Natural killer cell (primary cell): ENCODE results near the gene ARHGAP30. TPM values are rescaled to one million over a fixed set of nuclear protein-coding genes. Genes with fewer than 3 reads are reported as not detected.

Experiments used
- ATAC-seq, 3 donors: fragments of 150-1000 bp in 2 of 3; fragments of 200-7000 bp in 1 of 3; cut with Tn5 transposase; 1 replicate in 1 of 3; 2 replicates in 2 of 3; pipeline ENCODE4 v1.10.0; 2021; ENCODE audit warnings: mild to moderate bottlenecking in 2 of 3, moderate library complexity in 2 of 3
- DNase-seq, 2 donors: peaks; one replicate each; pipeline versions ENCODE4 v3.0.0 to v3.0.0-alpha.2; 2013 to 2021; ENCODE audit warnings: mixed read lengths in 1 of 2
- H3K27ac ChIP-seq: one replicate; pipeline ENCODE4 v1.5.1; 2013; ENCODE audit warnings: mild to moderate bottlenecking, low read length
- H3K27me3 ChIP-seq: one replicate; pipeline ENCODE4 v1.6.1; 2013; ENCODE audit warnings: low read length; ENCODE audit not compliant: control insufficient read depth, insufficient read depth
- H3K36me3 ChIP-seq: one replicate; pipeline ENCODE4 v1.6.1; 2013; ENCODE audit warnings: low read length; ENCODE audit not compliant: control insufficient read depth, insufficient read depth
- H3K4me1 ChIP-seq: one replicate; pipeline ENCODE4 v1.6.1; 2013; ENCODE audit warnings: low read length; ENCODE audit not compliant: control insufficient read depth, insufficient read depth
- H3K4me3 ChIP-seq: one replicate; pipeline ENCODE4 v1.5.1; 2013; ENCODE audit warnings: low read length
- H3K9me3 ChIP-seq: one replicate; pipeline ENCODE4 v1.6.1; 2013; ENCODE audit warnings: low read length; ENCODE audit not compliant: control insufficient read depth, insufficient read depth
- H3K27ac Mint-ChIP-seq, 2 donors: one replicate each; pipeline ENCODE4 v1.8.0; 2022; ENCODE audit warnings: mild to moderate bottlenecking in 2 of 2, mixed read lengths in 2 of 2, moderate library complexity in 1 of 2
- H3K27me3 Mint-ChIP-seq, 2 donors: one replicate each; pipeline ENCODE4 v1.8.0; 2022; ENCODE audit warnings: low read depth in 2 of 2, mixed read lengths in 2 of 2
- H3K36me3 Mint-ChIP-seq: one replicate; pipeline ENCODE4 v1.8.0; 2022; ENCODE audit warnings: mixed read lengths
- H3K4me1 Mint-ChIP-seq, 2 donors: one replicate each; pipeline ENCODE4 v1.8.0; 2022; ENCODE audit warnings: mixed read lengths in 2 of 2
- H3K4me3 Mint-ChIP-seq: one replicate; pipeline ENCODE4 v1.8.0; 2022; ENCODE audit warnings: mild to moderate bottlenecking, moderate library complexity, mixed read lengths
- H3K9me3 Mint-ChIP-seq, 2 donors: one replicate each; pipeline ENCODE4 v1.8.0; 2022; ENCODE audit warnings: mixed read lengths in 2 of 2
- WGBS: methylation state at CpG from one replicate; pipeline ENCODE4 v1.1.7; 2013; ENCODE audit warnings: missing lambda C conversion rate; ENCODE audit not compliant: insufficient coverage; 5-methylcytosine and 5-hydroxymethylcytosine counted together
- intact Hi-C: fragments of 100-400 bp; cut with micrococcal nuclease; formaldehyde crosslinking; loops from one replicate; pipeline ENCODE4 v1.14.2; 2022
- total RNA-seq, 4 donors: library from RNA; stranded (reverse); fragments of 120-200 nt in 1 of 4; gene quantifications; one replicate each; pipeline versions ENCODE4 v1.2.3 to v1.2.4, GENCODE V29; 2013 to 2022
- TF ChIP-seq, protein P1 (sequence below): fragments of 200-600 bp; IDR thresholded peaks from one replicate; pipeline ENCODE4 v1.8.0; 2022; ENCODE audit warnings: antibody characterized with exemption

ARHGAP30 gene
- total RNA-seq, 3 donors from 2014 or later (not counting 1 experiment from before 2014, with no cell fraction given): 246 to 310 (median 272) TPM

DNA sequence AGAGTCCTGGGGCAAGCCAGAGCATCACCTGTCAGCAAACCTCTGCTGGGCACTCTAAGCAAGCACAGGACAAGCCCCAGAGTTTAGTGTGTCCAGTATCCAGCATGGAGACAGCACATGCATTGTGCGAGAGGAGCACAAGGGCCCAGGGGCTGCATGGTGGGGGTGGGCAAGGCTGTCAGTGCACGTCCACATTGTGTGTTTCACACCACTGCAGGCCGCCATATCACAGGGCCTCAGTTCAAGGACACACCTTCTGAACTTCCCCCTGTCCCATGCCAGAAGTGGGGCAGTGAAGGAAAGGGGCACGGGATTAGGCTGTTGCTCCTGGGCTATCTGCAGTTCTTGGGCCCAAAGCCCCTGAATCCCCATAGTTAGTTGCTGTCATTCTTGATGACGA, 30.1 kb downstream of the ARHGAP30 start:
- 88% methylated on average over 5 of the region's 5 CpGs for WGBS
- TF ChIP-seq, protein P1, sequence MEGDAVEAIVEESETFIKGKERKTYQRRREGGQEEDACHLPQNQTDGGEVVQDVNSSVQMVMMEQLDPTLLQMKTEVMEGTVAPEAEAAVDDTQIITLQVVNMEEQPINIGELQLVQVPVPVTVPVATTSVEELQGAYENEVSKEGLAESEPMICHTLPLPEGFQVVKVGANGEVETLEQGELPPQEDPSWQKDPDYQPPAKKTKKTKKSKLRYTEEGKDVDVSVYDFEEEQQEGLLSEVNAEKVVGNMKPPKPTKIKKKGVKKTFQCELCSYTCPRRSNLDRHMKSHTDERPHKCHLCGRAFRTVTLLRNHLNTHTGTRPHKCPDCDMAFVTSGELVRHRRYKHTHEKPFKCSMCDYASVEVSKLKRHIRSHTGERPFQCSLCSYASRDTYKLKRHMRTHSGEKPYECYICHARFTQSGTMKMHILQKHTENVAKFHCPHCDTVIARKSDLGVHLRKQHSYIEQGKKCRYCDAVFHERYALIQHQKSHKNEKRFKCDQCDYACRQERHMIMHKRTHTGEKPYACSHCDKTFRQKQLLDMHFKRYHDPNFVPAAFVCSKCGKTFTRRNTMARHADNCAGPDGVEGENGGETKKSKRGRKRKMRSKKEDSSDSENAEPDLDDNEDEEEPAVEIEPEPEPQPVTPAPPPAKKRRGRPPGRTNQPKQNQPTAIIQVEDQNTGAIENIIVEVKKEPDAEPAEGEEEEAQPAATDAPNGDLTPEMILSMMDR: no peak
- Histone ChIP-seq H3K4me1 (peaks cover 42% of the 10 kb centered on the region), H3K27ac (peak overlapping the region; percentile 77), H3K4me3 (no peak overlapping the region), H3K9me3 (no peaks in the 10 kb centered on the region), H3K27me3 (no peaks in the 10 kb centered on the region), H3K36me3 (peaks cover 40% of the 10 kb centered on the region)
- H3K9me3 Mint-ChIP-seq: no peaks in the 10 kb centered on the region
- peak overlapping the region; percentile 93 for H3K4me3 Mint-ChIP-seq
- intact Hi-C loops: no loop called here
- H3K27ac Mint-ChIP-seq: peak overlapping the region; percentile 84 to 92
- DNase-seq: no peak
- no peaks in the 10 kb centered on the region for H3K27me3 Mint-ChIP-seq
- peaks cover 18 to 55% of the 10 kb centered on the region in 2 donors for H3K4me1 Mint-ChIP-seq
- no peak for ATAC-seq
- H3K36me3 Mint-ChIP-seq: no peaks in the 10 kb centered on the region

DNA sequence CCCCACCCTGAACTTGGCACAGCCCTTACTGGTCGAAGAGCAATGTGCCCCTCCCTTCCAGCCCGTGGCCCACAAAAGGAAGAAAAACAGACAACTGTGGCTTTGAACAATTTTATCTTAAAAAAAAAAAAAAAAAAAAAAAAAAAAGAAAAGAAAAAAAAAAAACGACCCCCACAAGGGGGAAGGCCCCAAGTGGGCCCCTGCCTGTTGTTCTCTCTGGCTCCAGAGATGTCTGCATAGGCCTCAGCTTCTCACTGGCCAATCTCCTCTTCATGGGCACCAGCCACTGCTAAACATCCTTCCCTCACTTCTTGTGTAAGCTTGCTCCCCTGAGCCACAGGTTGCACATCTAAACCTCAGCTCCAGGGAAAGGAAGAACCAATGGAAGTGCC, 30.5 kb downstream of the ARHGAP30 start:
- peak overlapping the region; percentile 93 for H3K4me3 Mint-ChIP-seq
- no peaks in the 10 kb centered on the region for H3K27me3 ChIP-seq
- peak overlapping the region; percentile 95 for H3K4me3 ChIP-seq
- TF ChIP-seq, protein P1: no peak
- H3K27ac Mint-ChIP-seq: peak overlapping the region; percentile 84 to 92
- H3K9me3 Mint-ChIP-seq: no peaks in the 10 kb centered on the region
- ATAC-seq: no peak
- peaks cover 14 to 51% of the 10 kb centered on the region in 2 donors for H3K4me1 Mint-ChIP-seq
- intact Hi-C loops: no loop called here
- no peaks in the 10 kb centered on the region for H3K9me3 ChIP-seq
- WGBS: 0% methylated on average over 2 of the region's 3 CpGs
- H3K36me3 Mint-ChIP-seq: no peaks in the 10 kb centered on the region
- peaks cover 41% of the 10 kb centered on the region for H3K4me1 ChIP-seq
- no peak for DNase-seq
- H3K27ac ChIP-seq: peak overlapping the region; percentile 77
- H3K27me3 Mint-ChIP-seq: no peaks in the 10 kb centered on the region
- peaks cover 40% of the 10 kb centered on the region for H3K36me3 ChIP-seq

DNA sequence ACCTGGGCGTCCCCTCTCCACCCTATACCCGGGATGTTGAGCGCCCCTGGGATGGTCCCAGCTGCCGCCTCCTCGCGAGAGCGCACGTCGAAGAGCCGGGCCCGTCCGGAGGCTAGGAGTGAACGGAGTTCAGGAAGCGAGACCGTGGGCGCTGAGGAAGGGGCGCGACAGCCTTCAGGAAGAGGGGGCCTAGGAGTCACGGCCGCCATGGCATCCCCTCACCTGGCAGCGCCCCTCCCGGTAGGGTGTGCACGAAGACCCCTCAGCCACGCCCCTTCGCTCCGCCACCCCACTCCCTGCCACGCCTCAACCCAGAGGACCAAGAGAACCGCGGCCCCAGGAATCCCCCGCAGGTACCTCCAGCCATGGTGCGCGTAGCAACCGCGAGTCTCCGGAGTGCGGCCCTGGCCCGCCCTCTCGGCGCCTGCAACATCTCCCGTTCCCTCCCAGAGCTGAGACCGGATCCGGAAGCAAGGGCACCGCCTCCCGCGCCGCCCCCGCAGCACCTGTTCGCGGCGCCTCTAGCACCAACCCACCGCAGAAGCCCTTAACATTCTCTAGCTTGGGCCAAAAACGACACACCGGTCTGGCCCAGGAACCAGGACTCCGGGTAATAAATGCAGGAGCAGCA, 31.1 kb downstream of the ARHGAP30 start, which contains the start of gene TSTD1:
Gene TSTD1, minus strand, starts transcription at position 442 of the 631 bp plus-strand sequence. Its CDS starts 75 bp downstream, at position 367.
- WGBS: 3% methylated on average over 54 of the region's 54 CpGs
- peak; percentile 86 to 94 (median 89) for ATAC-seq
- no peaks in the 10 kb centered on the region for H3K36me3 Mint-ChIP-seq
- TF ChIP-seq, protein P1: no peak
- peaks cover 38% of the 10 kb centered on the region for H3K4me1 ChIP-seq
- intact Hi-C loops: no loop called here
- H3K4me3 ChIP-seq: peak within 1 kb of the TSS; percentile 95
- peak within 1 kb of the TSS; percentile 77 for H3K27ac ChIP-seq
- H3K9me3 ChIP-seq: no peaks in the 10 kb centered on the region
- H3K9me3 Mint-ChIP-seq: no peaks in the 10 kb centered on the region
- no peaks in the 10 kb centered on the region for H3K27me3 Mint-ChIP-seq
- H3K36me3 ChIP-seq: peaks cover 40% of the 10 kb centered on the region
- peaks cover 14 to 49% of the 10 kb centered on the region in 2 donors for H3K4me1 Mint-ChIP-seq
- no peaks in the 10 kb centered on the region for H3K27me3 ChIP-seq
- DNase-seq: peak; percentile 75 to 94
- peak within 1 kb of the TSS; percentile 93 for H3K4me3 Mint-ChIP-seq
- peak within 1 kb of the TSS; percentile 84 to 92 for H3K27ac Mint-ChIP-seq
